ENCODE results near the gene U2AF2.

- TF ChIP-seq, protein P1, sequence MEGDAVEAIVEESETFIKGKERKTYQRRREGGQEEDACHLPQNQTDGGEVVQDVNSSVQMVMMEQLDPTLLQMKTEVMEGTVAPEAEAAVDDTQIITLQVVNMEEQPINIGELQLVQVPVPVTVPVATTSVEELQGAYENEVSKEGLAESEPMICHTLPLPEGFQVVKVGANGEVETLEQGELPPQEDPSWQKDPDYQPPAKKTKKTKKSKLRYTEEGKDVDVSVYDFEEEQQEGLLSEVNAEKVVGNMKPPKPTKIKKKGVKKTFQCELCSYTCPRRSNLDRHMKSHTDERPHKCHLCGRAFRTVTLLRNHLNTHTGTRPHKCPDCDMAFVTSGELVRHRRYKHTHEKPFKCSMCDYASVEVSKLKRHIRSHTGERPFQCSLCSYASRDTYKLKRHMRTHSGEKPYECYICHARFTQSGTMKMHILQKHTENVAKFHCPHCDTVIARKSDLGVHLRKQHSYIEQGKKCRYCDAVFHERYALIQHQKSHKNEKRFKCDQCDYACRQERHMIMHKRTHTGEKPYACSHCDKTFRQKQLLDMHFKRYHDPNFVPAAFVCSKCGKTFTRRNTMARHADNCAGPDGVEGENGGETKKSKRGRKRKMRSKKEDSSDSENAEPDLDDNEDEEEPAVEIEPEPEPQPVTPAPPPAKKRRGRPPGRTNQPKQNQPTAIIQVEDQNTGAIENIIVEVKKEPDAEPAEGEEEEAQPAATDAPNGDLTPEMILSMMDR (IDR thresholded peaks at IDR 0.05): no peak
- peak; percentile 47 to 51 for TF ChIP-seq POLR2A (IDR thresholded peaks at IDR 0.05)
Observed at GRCh38 chr19:55687281-55688201, 32.7 kb downstream of the U2AF2 start.

All from Peyer's patch (tissue), 4 donors.